Brain microvascular endothelial cell (primary cell): ENCODE data around the gene PRDM16.

Experiments
- DNase-seq: peaks from one replicate; pipeline ENCODE4 v3.0.0-alpha.2; 2020
- H3K27ac ChIP-seq: fragments of 250-450 bp; sonication (Bioruptor Pico); 2 replicates; pipeline ENCODE4 v1.5.1; 2020; ENCODE audit warnings: mild to moderate bottlenecking, moderate library complexity
- H3K27me3 ChIP-seq: fragments of 250-450 bp; sonication (Bioruptor Pico); replicated peaks from 2 replicates; pipeline ENCODE4 v1.5.1; 2020; ENCODE audit warnings: mild to moderate bottlenecking
- H3K36me3 ChIP-seq: fragments of 250-450 bp; sonication (Bioruptor Pico); replicated peaks from 2 replicates; pipeline ENCODE4 v1.5.1; 2020; ENCODE audit warnings: mild to moderate bottlenecking
- H3K4me3 ChIP-seq: 2 replicates; pipeline ENCODE4 v1.5.1; 2011; ENCODE audit warnings: low read depth, mild to moderate bottlenecking, control low read depth, low read length, moderate library complexity
- CTCF ChIP-seq: IDR thresholded peaks from 2 replicates; pipeline ENCODE4 v1.5.1; 2011; ENCODE audit warnings: low read depth, mild to moderate bottlenecking, moderate library complexity, low read length, control low read depth, inconsistent platforms; ENCODE audit errors: missing control alignments
- in situ Hi-C: cut with HindIII; loops from 2 replicates; pipeline ENCODE4 v1.10.0; 2017; ENCODE audit warnings: low sequenced_read_pairs, low pct_ligation_motif_present

Gene PRDM16

GRCh38 chr1:3142236-3142635, 73.2 kb downstream of the PRDM16 start:
- H3K27me3 ChIP-seq: peaks cover 3% of the 10 kb centered on the region
- H3K27ac ChIP-seq: no peak overlapping the region
- H3K36me3 ChIP-seq: no peaks in the 10 kb centered on the region
- no peak for TF ChIP-seq CTCF
- in situ Hi-C loops: no loop called here
- no peak for DNase-seq
- H3K4me3 ChIP-seq: no peak overlapping the region

- H3K27ac ChIP-seq: no peak overlapping the region
- peaks cover 3% of the 10 kb centered on the region for H3K27me3 ChIP-seq
- no peak for TF ChIP-seq CTCF
- in situ Hi-C loops: no loop called here
- DNase-seq: no peak
- no peaks in the 10 kb centered on the region for H3K36me3 ChIP-seq
- H3K4me3 ChIP-seq: no peak overlapping the region
Observed at GRCh38 chr1:3142751-3143150, 73.7 kb downstream of the PRDM16 start.

- DNase-seq: no peak
- in situ Hi-C loops: no loop called here
- no peak for TF ChIP-seq CTCF
- Histone ChIP-seq H3K27me3 (peaks cover 3% of the 10 kb centered on the region), H3K4me3 (no peak overlapping the region), H3K36me3 (no peaks in the 10 kb centered on the region), H3K27ac (no peak overlapping the region)
Observed at GRCh38 chr1:3145532-3146325, 76.7 kb downstream of the PRDM16 start.

- TF ChIP-seq CTCF: no peak
- Histone ChIP-seq H3K36me3 (no peaks in the 10 kb centered on the region), H3K4me3 (no peak overlapping the region), H3K27ac (no peak overlapping the region), H3K27me3 (peaks cover 3% of the 10 kb centered on the region)
- in situ Hi-C loops: no loop called here
- DNase-seq: no peak
Observed at GRCh38 chr1:3146458-3146857, 77.5 kb downstream of the PRDM16 start.

- DNase-seq: no peak
- in situ Hi-C loops: no loop called here
- H3K4me3 ChIP-seq: no peak overlapping the region
- no peak for TF ChIP-seq CTCF
- H3K27me3 ChIP-seq: peaks cover 1% of the 10 kb centered on the region
- no peak overlapping the region for H3K27ac ChIP-seq
- H3K36me3 ChIP-seq: no peaks in the 10 kb centered on the region
Observed at GRCh38 chr1:3146907-3147306, 77.9 kb downstream of the PRDM16 start.

- TF ChIP-seq CTCF: no peak
- in situ Hi-C loops: no loop called here
Observed at GRCh38 chr1:3148171-3148570, 79.2 kb downstream of the PRDM16 start.

More at GRCh38 chr1:3148171-3148570, 79.2 kb downstream of the PRDM16 start:
- Histone ChIP-seq H3K36me3 (no peaks in the 10 kb centered on the region), H3K27me3 (no peaks in the 10 kb centered on the region), H3K4me3 (no peak overlapping the region), H3K27ac (no peak overlapping the region)
- DNase-seq: no peak
